ENCODE results near the gene SHC2. TPM values are rescaled to one million over a fixed set of nuclear protein-coding genes. Genes with fewer than 3 reads are reported as not detected.
"Not testable (repeated sequence)": the region's sequence is repeated elsewhere in the genome, so short reads cannot be mapped to it uniquely, and the experiment has no call there.

SHC2 gene
- polyA plus RNA-seq, 4 donors = 7.6 to 18.9 (median 12.3) TPM

DNA sequence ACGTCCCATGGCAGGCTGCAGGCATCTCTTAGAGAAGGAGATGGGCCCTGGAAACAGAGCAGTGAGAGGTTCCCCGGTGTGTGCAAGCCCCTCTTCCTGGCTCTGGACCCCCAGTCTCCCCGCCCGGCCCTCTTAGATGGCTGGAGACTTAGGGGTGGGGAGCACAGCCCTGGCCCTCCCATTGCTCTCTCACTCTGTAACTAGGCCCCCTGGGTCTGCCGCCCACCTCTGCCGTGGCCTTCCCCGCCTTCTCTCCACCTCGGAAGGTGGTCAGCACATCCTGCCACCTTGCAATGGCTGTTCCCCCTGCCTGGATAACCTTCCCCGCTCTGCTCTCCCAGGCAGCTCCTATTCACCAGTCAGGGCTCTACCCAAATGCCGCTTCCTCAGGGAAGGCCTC lies 30.1 kb downstream of the SHC2 start:
- Histone ChIP-seq H3K4me1 (ENCODE audit: control insufficient read depth in 3 of 3, insufficient read depth in 2 of 3, low read depth in 1 of 3, low read length in 2 of 3) (no peaks in the 10 kb centered on the region), H3K27ac (ENCODE audit: low read depth in 1 of 3, low read length in 2 of 3) (no peak overlapping the region), H3K36me3 (ENCODE audit: control insufficient read depth in 3 of 3, insufficient read depth in 2 of 3, low read depth in 1 of 3, low read length in 3 of 3) (peaks cover 0 to 29% (median 0%) of the 10 kb centered on the region in 3 donors), H3K27me3 (ENCODE audit: control insufficient read depth in 3 of 3, insufficient read depth in 3 of 3, low read length in 3 of 3) (no peaks in the 10 kb centered on the region), H3K4me3 (ENCODE audit: low read depth in 1 of 3, low read length in 3 of 3) (no peak overlapping the region), H3K9me3 (ENCODE audit: control insufficient read depth in 2 of 2, insufficient read depth in 1 of 2, low read depth in 1 of 2, low read length in 1 of 2) (peaks cover 0 to 11% of the 10 kb centered on the region in 2 donors)
- WGBS, 3 donors = 96 to 97% (median 97%) methylated on average over 8 to 10 of the region's 10 CpGs
- DNase-seq = no peak
- no peak for FAIRE-seq

DNA sequence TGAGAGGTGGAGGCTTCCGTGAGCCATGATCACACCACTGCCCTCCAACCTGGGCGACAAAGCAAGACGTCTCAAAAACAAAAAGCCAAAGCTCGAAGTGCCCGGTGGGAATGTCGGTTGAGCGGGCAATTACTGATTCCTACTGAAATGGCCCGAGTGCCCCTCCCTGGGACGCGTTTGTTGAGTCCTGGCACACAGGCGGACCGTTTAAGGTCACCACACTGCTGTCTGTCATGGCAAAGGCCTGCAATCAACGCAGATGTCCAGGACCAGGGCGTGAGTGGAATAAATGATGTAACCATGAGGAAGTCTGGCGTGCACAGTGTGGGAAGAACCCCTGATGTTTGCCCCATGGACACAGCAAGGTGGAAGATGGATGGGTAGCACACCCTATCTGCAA lies 32.7 kb downstream of the SHC2 start:
- Histone ChIP-seq H3K4me1 (ENCODE audit: control insufficient read depth in 3 of 3, insufficient read depth in 2 of 3, low read depth in 1 of 3, low read length in 2 of 3) (no peaks in the 10 kb centered on the region), H3K4me3 (ENCODE audit: low read depth in 1 of 3, low read length in 3 of 3) (no peak overlapping the region), H3K27me3 (ENCODE audit: control insufficient read depth in 3 of 3, insufficient read depth in 3 of 3, low read length in 3 of 3) (no peaks in the 10 kb centered on the region), H3K9me3 (ENCODE audit: control insufficient read depth in 2 of 2, insufficient read depth in 1 of 2, low read depth in 1 of 2, low read length in 1 of 2) (peaks cover 0 to 9% of the 10 kb centered on the region in 2 donors), H3K36me3 (ENCODE audit: control insufficient read depth in 3 of 3, insufficient read depth in 2 of 3, low read depth in 1 of 3, low read length in 3 of 3) (peaks cover 0 to 38% (median 0%) of the 10 kb centered on the region in 3 donors), H3K27ac (ENCODE audit: low read depth in 1 of 3, low read length in 2 of 3) (no peak overlapping the region)
- DNase-seq (no peak), FAIRE-seq (no peak)
- WGBS, 3 donors = 93 to 94% (median 93%) methylated on average over 15 of the region's 15 CpGs

- H3K4me1 ChIP-seq (ENCODE audit: control insufficient read depth in 3 of 3, insufficient read depth in 2 of 3, low read depth in 1 of 3, low read length in 2 of 3); H3K27me3 ChIP-seq (ENCODE audit: control insufficient read depth in 3 of 3, insufficient read depth in 3 of 3, low read length in 3 of 3); H3K27ac ChIP-seq (ENCODE audit: low read depth in 1 of 3, low read length in 2 of 3); FAIRE-seq; DNase-seq; H3K4me3 ChIP-seq (ENCODE audit: low read depth in 1 of 3, low read length in 3 of 3); H3K9me3 ChIP-seq (ENCODE audit: control insufficient read depth in 2 of 2, insufficient read depth in 1 of 2, low read depth in 1 of 2, low read length in 1 of 2): not testable (repeated sequence)
- H3K36me3 ChIP-seq (ENCODE audit: control insufficient read depth in 3 of 3, insufficient read depth in 2 of 3, low read depth in 1 of 3, low read length in 3 of 3) = peaks cover 0 to 41% (median 0%) of the 10 kb centered on the region in 3 donors
- WGBS, 3 donors = 72 to 90% (median 82%) methylated on average over 12 to 19 of the region's 19 CpGs
Measured at GRCh38 chr19:427675-428074, 33.2 kb downstream of the SHC2 start.

DNA sequence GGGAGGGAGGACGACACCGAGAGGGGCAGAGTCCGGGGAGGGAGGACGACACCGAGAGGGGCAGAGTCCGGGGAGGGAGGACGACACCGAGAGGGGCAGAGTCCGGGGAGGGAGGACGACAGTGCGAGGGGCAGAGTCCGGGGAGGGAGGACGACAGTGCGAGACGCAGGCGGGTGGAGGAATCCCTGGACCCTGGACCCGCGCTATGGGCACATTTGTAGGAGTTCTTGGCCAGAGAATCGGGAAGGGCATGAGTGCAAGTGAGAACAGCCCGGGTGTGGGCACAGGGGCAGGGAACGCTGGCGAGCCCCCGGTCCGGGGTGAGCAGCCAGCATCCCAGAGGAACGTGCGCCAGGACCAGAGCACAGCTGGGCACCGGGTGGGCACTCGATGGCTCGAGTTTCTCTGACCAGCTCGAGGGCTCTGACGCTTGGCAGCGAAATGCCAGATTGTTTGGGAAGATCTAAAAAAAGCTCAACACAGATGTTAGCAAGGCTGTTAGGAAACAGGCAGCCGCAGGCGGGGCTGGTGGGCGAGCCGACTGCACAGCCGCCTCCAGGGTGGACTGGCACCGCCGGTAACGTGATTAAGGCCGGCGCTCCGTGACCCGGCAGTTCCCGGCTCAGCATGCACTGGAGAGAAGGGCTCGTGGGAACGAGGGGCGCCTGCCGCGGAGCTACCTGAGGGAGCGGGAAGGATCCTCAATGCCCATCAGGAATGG lies 33.9 kb downstream of the SHC2 start:
- 83 to 91% (median 87%) methylated on average over 38 to 48 of the region's 51 CpGs for WGBS, 3 donors
- DNase-seq = no peak

DNA sequence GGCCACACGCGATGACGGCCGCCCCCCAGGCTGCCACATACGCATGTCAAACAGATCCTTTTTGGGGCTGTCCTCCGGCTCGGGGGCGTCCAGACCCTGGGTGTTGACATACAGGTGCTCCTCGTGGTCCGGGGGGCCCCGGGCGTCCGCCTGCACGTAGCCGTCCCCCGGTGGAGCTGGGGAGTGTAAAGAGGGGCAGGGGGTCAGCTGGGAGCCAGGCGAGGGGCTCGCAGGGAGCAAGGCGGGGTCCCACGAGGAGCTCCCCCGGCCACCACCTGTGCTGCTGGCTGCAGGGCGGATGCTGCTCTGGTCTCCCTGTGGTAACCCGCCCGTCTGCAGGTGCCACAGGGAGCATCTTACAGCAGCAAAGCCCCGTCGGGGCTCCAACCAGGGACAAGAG lies 35.8 kb downstream of the SHC2 start:
- H3K27ac ChIP-seq (ENCODE audit: low read depth in 1 of 3, low read length in 2 of 3) = no peak overlapping the region
- DNase-seq (no peak), FAIRE-seq (no peak)
- peaks cover 0 to 46% (median 0%) of the 10 kb centered on the region in 3 donors for H3K36me3 ChIP-seq (ENCODE audit: control insufficient read depth in 3 of 3, insufficient read depth in 2 of 3, low read depth in 1 of 3, low read length in 3 of 3)
- H3K9me3 ChIP-seq (ENCODE audit: control insufficient read depth in 2 of 2, insufficient read depth in 1 of 2, low read depth in 1 of 2, low read length in 1 of 2) = no peaks in the 10 kb centered on the region
- no peaks in the 10 kb centered on the region for H3K27me3 ChIP-seq (ENCODE audit: control insufficient read depth in 3 of 3, insufficient read depth in 3 of 3, low read length in 3 of 3)
- H3K4me3 ChIP-seq (ENCODE audit: low read depth in 1 of 3, low read length in 3 of 3) = no peak overlapping the region
- no peaks in the 10 kb centered on the region for H3K4me1 ChIP-seq (ENCODE audit: control insufficient read depth in 3 of 3, insufficient read depth in 2 of 3, low read depth in 1 of 3, low read length in 2 of 3)
- WGBS, 3 donors = 92 to 95% (median 93%) methylated on average over 21 to 26 of the region's 26 CpGs

More for the DNA sequence above, 33.9 kb downstream of the SHC2 start:
- Histone ChIP-seq H3K9me3 (ENCODE audit: control insufficient read depth in 2 of 2, insufficient read depth in 1 of 2, low read depth in 1 of 2, low read length in 1 of 2) (peaks cover 0 to 9% of the 10 kb centered on the region in 2 donors), H3K4me3 (ENCODE audit: low read depth in 1 of 3, low read length in 3 of 3) (no peak overlapping the region), H3K27me3 (ENCODE audit: control insufficient read depth in 3 of 3, insufficient read depth in 3 of 3, low read length in 3 of 3) (no peaks in the 10 kb centered on the region), H3K27ac (ENCODE audit: low read depth in 1 of 3, low read length in 2 of 3) (no peak overlapping the region), H3K4me1 (ENCODE audit: control insufficient read depth in 3 of 3, insufficient read depth in 2 of 3, low read depth in 1 of 3, low read length in 2 of 3) (no peaks in the 10 kb centered on the region), H3K36me3 (ENCODE audit: control insufficient read depth in 3 of 3, insufficient read depth in 2 of 3, low read depth in 1 of 3, low read length in 3 of 3) (peaks cover 0 to 47% (median 0%) of the 10 kb centered on the region in 3 donors)
- FAIRE-seq = no peak

- Histone ChIP-seq H3K4me3 (ENCODE audit: low read depth in 1 of 3, low read length in 3 of 3) (no peak overlapping the region), H3K27me3 (ENCODE audit: control insufficient read depth in 3 of 3, insufficient read depth in 3 of 3, low read length in 3 of 3) (no peaks in the 10 kb centered on the region), H3K9me3 (ENCODE audit: control insufficient read depth in 2 of 2, insufficient read depth in 1 of 2, low read depth in 1 of 2, low read length in 1 of 2) (no peaks in the 10 kb centered on the region), H3K27ac (ENCODE audit: low read depth in 1 of 3, low read length in 2 of 3) (no peak overlapping the region), H3K4me1 (ENCODE audit: control insufficient read depth in 3 of 3, insufficient read depth in 2 of 3, low read depth in 1 of 3, low read length in 2 of 3) (no peaks in the 10 kb centered on the region), H3K36me3 (ENCODE audit: control insufficient read depth in 3 of 3, insufficient read depth in 2 of 3, low read depth in 1 of 3, low read length in 3 of 3) (peaks cover 0 to 51% (median 0%) of the 10 kb centered on the region in 3 donors)
- WGBS, 3 donors = 93 to 98% (median 94%) methylated on average over 13 to 15 of the region's 15 CpGs
- no peak for DNase-seq
- no peak for FAIRE-seq
Measured at GRCh38 chr19:424546-424945, 36.3 kb downstream of the SHC2 start.

DNA sequence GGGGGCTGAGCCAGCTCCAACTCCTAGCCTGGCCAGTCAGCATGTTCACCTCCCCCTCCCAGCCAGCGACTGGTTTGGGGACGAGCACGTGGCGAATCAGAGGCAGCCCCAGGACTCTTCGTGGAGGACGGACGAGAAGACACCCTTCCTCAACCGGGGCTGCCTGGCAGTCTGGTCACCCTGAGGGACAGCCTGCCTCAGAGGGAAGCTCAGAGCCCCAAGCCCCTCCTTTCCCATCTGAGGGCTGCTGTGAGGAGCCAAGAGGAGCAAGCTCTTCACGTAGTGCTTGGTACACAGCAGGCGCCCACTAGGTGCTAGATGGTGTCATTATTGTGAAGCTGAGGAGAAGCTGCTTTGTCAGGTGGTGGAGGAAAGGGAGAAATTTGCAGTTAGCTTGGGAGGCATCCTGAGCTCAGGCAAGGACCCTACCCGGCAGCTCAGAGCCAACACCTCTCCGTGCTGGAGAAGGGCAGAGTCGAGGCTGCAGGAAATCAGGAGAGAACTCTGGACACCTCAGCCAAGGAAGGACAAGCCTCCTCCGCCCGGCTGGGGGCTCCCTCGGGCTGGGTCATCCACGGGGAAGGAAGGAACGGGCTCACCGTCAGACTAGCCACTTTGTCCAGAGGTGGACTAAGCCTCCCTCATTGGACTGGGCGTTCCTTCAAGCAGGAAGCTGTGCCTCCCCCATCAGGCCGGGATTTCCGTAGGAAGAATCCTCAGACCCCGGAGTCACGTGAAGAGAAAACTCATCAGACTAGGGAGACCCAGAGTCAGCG lies 37.0 kb downstream of the SHC2 start:
- Histone ChIP-seq H3K27ac (ENCODE audit: low read depth in 1 of 3, low read length in 2 of 3) (no peak overlapping the region), H3K4me1 (ENCODE audit: control insufficient read depth in 3 of 3, insufficient read depth in 2 of 3, low read depth in 1 of 3, low read length in 2 of 3) (no peaks in the 10 kb centered on the region), H3K36me3 (ENCODE audit: control insufficient read depth in 3 of 3, insufficient read depth in 2 of 3, low read depth in 1 of 3, low read length in 3 of 3) (peaks cover 0 to 57% (median 0%) of the 10 kb centered on the region in 3 donors), H3K27me3 (ENCODE audit: control insufficient read depth in 3 of 3, insufficient read depth in 3 of 3, low read length in 3 of 3) (no peaks in the 10 kb centered on the region), H3K9me3 (ENCODE audit: control insufficient read depth in 2 of 2, insufficient read depth in 1 of 2, low read depth in 1 of 2, low read length in 1 of 2) (no peaks in the 10 kb centered on the region), H3K4me3 (ENCODE audit: low read depth in 1 of 3, low read length in 3 of 3) (no peak overlapping the region)
- DNase-seq (no peak), FAIRE-seq (no peak)
- 88 to 93% (median 90%) methylated on average over 25 of the region's 25 CpGs for WGBS, 3 donors

DNA sequence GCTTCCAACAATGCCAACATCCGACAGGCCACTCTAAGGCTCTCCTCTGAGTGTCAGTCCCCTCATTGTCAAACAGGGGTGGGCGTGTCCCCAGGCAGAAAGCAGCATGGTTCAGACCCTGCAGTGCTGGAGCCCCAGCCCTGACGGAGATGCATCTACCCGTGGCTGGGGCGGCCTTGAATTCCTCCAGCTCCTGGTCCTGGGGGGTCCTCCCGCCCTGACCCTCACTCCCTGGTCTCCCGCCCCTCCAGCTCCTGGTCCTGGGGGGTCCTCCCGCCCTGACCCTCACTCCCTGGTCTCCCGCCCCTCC lies 38.0 kb downstream of the SHC2 start:
- H3K27ac ChIP-seq (ENCODE audit: low read depth in 1 of 3, low read length in 2 of 3); H3K9me3 ChIP-seq (ENCODE audit: control insufficient read depth in 2 of 2, insufficient read depth in 1 of 2, low read depth in 1 of 2, low read length in 1 of 2); H3K4me1 ChIP-seq (ENCODE audit: control insufficient read depth in 3 of 3, insufficient read depth in 2 of 3, low read depth in 1 of 3, low read length in 2 of 3); H3K27me3 ChIP-seq (ENCODE audit: control insufficient read depth in 3 of 3, insufficient read depth in 3 of 3, low read length in 3 of 3); DNase-seq; FAIRE-seq; H3K4me3 ChIP-seq (ENCODE audit: low read depth in 1 of 3, low read length in 3 of 3): not testable (repeated sequence)
- H3K36me3 ChIP-seq (ENCODE audit: control insufficient read depth in 3 of 3, insufficient read depth in 2 of 3, low read depth in 1 of 3, low read length in 3 of 3) = peaks cover 0 to 58% (median 0%) of the 10 kb centered on the region in 3 donors
- WGBS, 3 donors = 68 to 80% (median 79%) methylated on average over 5 to 8 of the region's 9 CpGs
